ENCODE measurements around the gene UBR3.

Gene UBR3

DNA sequence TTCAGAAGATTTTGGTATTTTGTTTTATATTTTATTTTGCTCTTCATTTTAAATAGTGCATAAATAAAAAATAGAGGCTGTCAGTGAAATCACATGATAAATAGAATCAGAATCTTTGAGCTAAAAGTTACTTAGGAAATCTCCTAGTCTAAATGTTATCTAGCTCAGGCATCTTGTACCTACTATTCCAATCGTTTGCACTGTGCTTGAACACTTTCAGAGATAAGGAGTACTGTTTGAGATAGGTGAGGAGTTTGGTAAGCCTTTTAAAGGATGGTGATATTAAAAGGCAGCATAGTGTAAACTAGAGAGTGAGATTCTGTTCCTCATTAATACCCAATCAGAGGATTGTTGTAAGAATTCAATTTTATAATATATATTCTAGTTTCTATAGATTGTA, 193.5 kb downstream of the UBR3 start:
- Histone ChIP-seq H3K27ac (ENCODE audit: low read length) (no peak overlapping the region), H3K9me3 (ENCODE audit: control insufficient read depth, insufficient read depth, low read length) (no peaks in the 10 kb centered on the region; the same call in 1 of the 2 replicates), H3K36me3 (ENCODE audit: control insufficient read depth, insufficient read depth, low read length) (no peaks in the 10 kb centered on the region), H3K27me3 (ENCODE audit: control insufficient read depth, insufficient read depth, low read length) (no peaks in the 10 kb centered on the region), H3K4me1 (ENCODE audit: control insufficient read depth, insufficient read depth, low read length) (no peaks in the 10 kb centered on the region), H3K4me3 (ENCODE audit: low read length) (no peak overlapping the region)
- no CpG with 5 or more reads among the region's 1 CpG for WGBS (ENCODE audit: insufficient coverage, insufficient read length)
- DNase-seq (ENCODE audit: low read depth, low spot score): no peak

GRCh38 chr2:170022692-170023091, 195.4 kb downstream of the UBR3 start:
- H3K27ac ChIP-seq (ENCODE audit: low read length): no peak overlapping the region
- H3K36me3 ChIP-seq (ENCODE audit: control insufficient read depth, insufficient read depth, low read length): no peaks in the 10 kb centered on the region
- H3K4me3 ChIP-seq (ENCODE audit: low read length): no peak overlapping the region
- H3K9me3 ChIP-seq (ENCODE audit: control insufficient read depth, insufficient read depth, low read length): no peaks in the 10 kb centered on the region; the same call in 1 of the 2 replicates
- no peaks in the 10 kb centered on the region for H3K4me1 ChIP-seq (ENCODE audit: control insufficient read depth, insufficient read depth, low read length)
- no peaks in the 10 kb centered on the region for H3K27me3 ChIP-seq (ENCODE audit: control insufficient read depth, insufficient read depth, low read length)
- no peak for DNase-seq (ENCODE audit: low read depth, low spot score)

DNA sequence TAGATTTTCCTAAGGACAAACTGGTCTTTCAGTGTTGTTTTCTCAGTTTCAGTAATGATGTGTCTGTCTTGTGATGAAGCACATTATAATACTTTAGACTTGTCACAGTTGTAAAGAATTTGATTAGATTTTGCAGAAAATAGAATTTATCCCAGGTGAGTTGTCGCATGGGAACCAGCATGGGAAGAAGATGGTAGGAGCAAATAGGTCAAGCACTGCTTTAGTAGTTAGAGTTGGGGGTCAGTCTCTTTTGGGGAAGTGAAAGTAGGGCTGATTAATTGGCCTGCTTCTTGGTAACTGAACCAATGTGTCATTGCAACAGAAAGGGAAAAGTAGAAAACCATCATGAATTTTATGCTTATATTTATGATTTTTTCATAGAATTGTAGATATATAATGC, 197.5 kb downstream of the UBR3 start:
- Histone ChIP-seq H3K27me3 (ENCODE audit: control insufficient read depth, insufficient read depth, low read length) (no peaks in the 10 kb centered on the region), H3K4me3 (ENCODE audit: low read length) (no peak overlapping the region), H3K27ac (ENCODE audit: low read length) (no peak overlapping the region), H3K36me3 (ENCODE audit: control insufficient read depth, insufficient read depth, low read length) (no peaks in the 10 kb centered on the region), H3K4me1 (ENCODE audit: control insufficient read depth, insufficient read depth, low read length) (no peaks in the 10 kb centered on the region), H3K9me3 (ENCODE audit: control insufficient read depth, insufficient read depth, low read length) (no peaks in the 10 kb centered on the region)
- DNase-seq (ENCODE audit: low read depth, low spot score): no peak
- no CpG with 5 or more reads among the region's 1 CpG for WGBS (ENCODE audit: insufficient coverage, insufficient read length)

DNA sequence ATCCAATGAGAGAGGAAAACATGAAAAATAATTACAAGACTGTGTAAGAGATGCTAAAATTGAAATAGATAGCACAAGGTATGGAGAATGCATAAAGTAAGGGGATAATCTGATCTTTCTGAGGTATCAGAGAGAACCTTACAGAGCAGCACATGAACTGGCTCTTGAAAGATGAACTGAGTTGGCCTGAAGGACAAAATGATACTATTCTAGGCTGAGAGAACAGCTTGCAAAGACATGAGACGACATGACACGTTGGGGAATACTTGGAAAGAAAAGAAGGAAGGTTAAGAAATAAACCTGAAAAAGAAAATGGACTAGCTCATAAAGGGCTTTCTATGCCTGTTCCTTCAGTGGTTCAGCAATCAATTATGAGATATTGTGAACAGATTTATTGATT, 198.0 kb downstream of the UBR3 start:
- Histone ChIP-seq H3K4me3 (ENCODE audit: low read length) (no peak overlapping the region), H3K9me3 (ENCODE audit: control insufficient read depth, insufficient read depth, low read length) (no peaks in the 10 kb centered on the region), H3K4me1 (ENCODE audit: control insufficient read depth, insufficient read depth, low read length) (no peaks in the 10 kb centered on the region), H3K36me3 (ENCODE audit: control insufficient read depth, insufficient read depth, low read length) (no peaks in the 10 kb centered on the region), H3K27ac (ENCODE audit: low read length) (no peak overlapping the region), H3K27me3 (ENCODE audit: control insufficient read depth, insufficient read depth, low read length) (no peaks in the 10 kb centered on the region)
- no peak for DNase-seq (ENCODE audit: low read depth, low spot score)
- no CpG with 5 or more reads among the region's 2 CpGs for WGBS (ENCODE audit: insufficient coverage, insufficient read length)

DNA sequence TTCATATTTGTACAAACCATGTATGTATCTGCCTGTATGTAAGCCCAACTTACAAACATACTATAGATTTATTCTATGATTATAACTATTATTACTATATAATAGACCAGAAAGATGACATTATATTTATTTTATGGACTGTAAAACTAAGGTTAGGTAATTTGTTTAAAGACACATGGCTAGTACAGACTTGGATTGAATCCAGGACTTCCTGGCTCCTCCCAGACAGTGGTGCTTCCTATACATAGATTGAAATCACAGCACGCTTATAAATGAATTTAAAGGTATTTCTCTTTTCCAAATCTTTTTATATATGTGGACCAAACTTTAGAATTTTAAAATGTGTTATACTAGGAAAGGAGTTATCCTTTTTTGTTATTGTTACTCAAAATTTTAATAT, 199.1 kb downstream of the UBR3 start:
- Histone ChIP-seq H3K9me3 (ENCODE audit: control insufficient read depth, insufficient read depth, low read length) (no peaks in the 10 kb centered on the region), H3K27me3 (ENCODE audit: control insufficient read depth, insufficient read depth, low read length) (no peaks in the 10 kb centered on the region), H3K4me1 (ENCODE audit: control insufficient read depth, insufficient read depth, low read length) (no peaks in the 10 kb centered on the region), H3K27ac (ENCODE audit: low read length) (no peak overlapping the region), H3K4me3 (ENCODE audit: low read length) (no peak overlapping the region), H3K36me3 (ENCODE audit: control insufficient read depth, insufficient read depth, low read length) (no peaks in the 10 kb centered on the region)
- DNase-seq (ENCODE audit: low read depth, low spot score): no peak
- WGBS (ENCODE audit: insufficient coverage, insufficient read length): no CpG with 5 or more reads among the region's 1 CpG

DNA sequence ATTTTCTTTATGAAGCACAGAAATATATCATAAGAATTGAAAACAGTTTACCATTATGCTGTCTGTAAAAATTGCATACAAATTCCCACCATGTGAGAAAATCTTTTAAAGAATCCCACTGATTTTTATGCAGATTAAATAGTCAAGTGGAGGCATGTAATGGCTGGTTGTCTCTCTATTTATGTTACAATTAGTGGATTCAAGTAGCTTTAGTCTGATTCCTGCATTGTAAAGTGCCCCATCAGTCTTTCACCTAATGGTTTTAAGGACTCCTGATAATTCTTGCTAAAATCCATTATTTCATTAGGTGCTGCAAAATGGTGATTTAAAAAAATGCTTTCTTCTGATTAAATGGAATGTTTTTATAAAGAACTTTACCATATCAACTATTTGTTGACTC, 202.3 kb downstream of the UBR3 start:
- no peak for DNase-seq (ENCODE audit: low read depth, low spot score)
- Histone ChIP-seq H3K36me3 (ENCODE audit: control insufficient read depth, insufficient read depth, low read length) (no peaks in the 10 kb centered on the region), H3K9me3 (ENCODE audit: control insufficient read depth, insufficient read depth, low read length) (no peaks in the 10 kb centered on the region), H3K27ac (ENCODE audit: low read length) (no peak overlapping the region), H3K4me1 (ENCODE audit: control insufficient read depth, insufficient read depth, low read length) (no peaks in the 10 kb centered on the region), H3K4me3 (ENCODE audit: low read length) (no peak overlapping the region), H3K27me3 (ENCODE audit: control insufficient read depth, insufficient read depth, low read length) (no peaks in the 10 kb centered on the region)

- DNase-seq (ENCODE audit: low read depth, low spot score): no peak
- no peak overlapping the region for H3K27ac ChIP-seq (ENCODE audit: low read length)
- H3K4me1 ChIP-seq (ENCODE audit: control insufficient read depth, insufficient read depth, low read length): no peaks in the 10 kb centered on the region
- no peaks in the 10 kb centered on the region for H3K36me3 ChIP-seq (ENCODE audit: control insufficient read depth, insufficient read depth, low read length)
- WGBS (ENCODE audit: insufficient coverage, insufficient read length): no CpG with 5 or more reads among the region's 2 CpGs
- H3K27me3 ChIP-seq (ENCODE audit: control insufficient read depth, insufficient read depth, low read length): no peaks in the 10 kb centered on the region
- no peak overlapping the region for H3K4me3 ChIP-seq (ENCODE audit: low read length)
- H3K9me3 ChIP-seq (ENCODE audit: control insufficient read depth, insufficient read depth, low read length): no peaks in the 10 kb centered on the region
Measured at GRCh38 chr2:170030040-170030439, 202.8 kb downstream of the UBR3 start.

- no CpG with 5 or more reads among the region's 1 CpG for WGBS (ENCODE audit: insufficient coverage, insufficient read length)
Measured at GRCh38 chr2:170031288-170031687, 204.0 kb downstream of the UBR3 start.

GRCh38 chr2:170034596-170034995, 207.3 kb downstream of the UBR3 start:
- H3K4me3 ChIP-seq (ENCODE audit: low read length): no peak overlapping the region
- no peaks in the 10 kb centered on the region for H3K36me3 ChIP-seq (ENCODE audit: control insufficient read depth, insufficient read depth, low read length)
- no CpG with 5 or more reads among the region's 4 CpGs for WGBS (ENCODE audit: insufficient coverage, insufficient read length)
- H3K27me3 ChIP-seq (ENCODE audit: control insufficient read depth, insufficient read depth, low read length): no peaks in the 10 kb centered on the region
- H3K27ac ChIP-seq (ENCODE audit: low read length): no peak overlapping the region
- H3K4me1 ChIP-seq (ENCODE audit: control insufficient read depth, insufficient read depth, low read length): no peaks in the 10 kb centered on the region
- H3K9me3 ChIP-seq (ENCODE audit: control insufficient read depth, insufficient read depth, low read length): no peaks in the 10 kb centered on the region
- no peak for DNase-seq (ENCODE audit: low read depth, low spot score)

More at GRCh38 chr2:170031288-170031687, 204.0 kb downstream of the UBR3 start:
- Histone ChIP-seq H3K27me3 (ENCODE audit: control insufficient read depth, insufficient read depth, low read length) (no peaks in the 10 kb centered on the region), H3K36me3 (ENCODE audit: control insufficient read depth, insufficient read depth, low read length) (no peaks in the 10 kb centered on the region), H3K4me1 (ENCODE audit: control insufficient read depth, insufficient read depth, low read length) (no peaks in the 10 kb centered on the region), H3K9me3 (ENCODE audit: control insufficient read depth, insufficient read depth, low read length) (no peaks in the 10 kb centered on the region), H3K27ac (ENCODE audit: low read length) (no peak overlapping the region), H3K4me3 (ENCODE audit: low read length) (no peak overlapping the region)
- no peak for DNase-seq (ENCODE audit: low read depth, low spot score)

DNA sequence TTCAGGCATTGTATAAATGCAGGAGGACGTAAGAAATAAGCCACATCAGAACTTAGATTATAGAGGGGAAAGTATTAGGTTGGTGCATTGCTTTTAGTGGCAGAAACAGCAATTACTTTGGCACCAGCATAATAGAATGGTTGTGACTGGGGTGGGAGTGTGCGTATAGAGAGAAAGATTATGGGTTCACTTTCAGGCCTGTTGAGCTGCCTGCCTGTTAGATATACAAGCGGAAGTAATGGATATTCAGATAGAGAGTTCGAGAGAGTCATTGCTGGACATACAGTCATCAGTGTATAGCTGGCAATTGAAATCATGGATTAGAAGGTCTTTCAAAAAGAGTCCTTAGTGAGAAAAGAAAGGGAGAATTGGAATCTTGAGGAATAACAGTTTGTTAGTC, 211.5 kb downstream of the UBR3 start:
- Histone ChIP-seq H3K4me3 (ENCODE audit: low read length) (no peak overlapping the region), H3K4me1 (ENCODE audit: control insufficient read depth, insufficient read depth, low read length) (no peaks in the 10 kb centered on the region), H3K27ac (ENCODE audit: low read length) (no peak overlapping the region), H3K36me3 (ENCODE audit: control insufficient read depth, insufficient read depth, low read length) (no peaks in the 10 kb centered on the region), H3K9me3 (ENCODE audit: control insufficient read depth, insufficient read depth, low read length) (no peaks in the 10 kb centered on the region), H3K27me3 (ENCODE audit: control insufficient read depth, insufficient read depth, low read length) (no peaks in the 10 kb centered on the region)
- WGBS (ENCODE audit: insufficient coverage, insufficient read length): no CpG with 5 or more reads among the region's 4 CpGs
- DNase-seq (ENCODE audit: low read depth, low spot score): no peak

DNA sequence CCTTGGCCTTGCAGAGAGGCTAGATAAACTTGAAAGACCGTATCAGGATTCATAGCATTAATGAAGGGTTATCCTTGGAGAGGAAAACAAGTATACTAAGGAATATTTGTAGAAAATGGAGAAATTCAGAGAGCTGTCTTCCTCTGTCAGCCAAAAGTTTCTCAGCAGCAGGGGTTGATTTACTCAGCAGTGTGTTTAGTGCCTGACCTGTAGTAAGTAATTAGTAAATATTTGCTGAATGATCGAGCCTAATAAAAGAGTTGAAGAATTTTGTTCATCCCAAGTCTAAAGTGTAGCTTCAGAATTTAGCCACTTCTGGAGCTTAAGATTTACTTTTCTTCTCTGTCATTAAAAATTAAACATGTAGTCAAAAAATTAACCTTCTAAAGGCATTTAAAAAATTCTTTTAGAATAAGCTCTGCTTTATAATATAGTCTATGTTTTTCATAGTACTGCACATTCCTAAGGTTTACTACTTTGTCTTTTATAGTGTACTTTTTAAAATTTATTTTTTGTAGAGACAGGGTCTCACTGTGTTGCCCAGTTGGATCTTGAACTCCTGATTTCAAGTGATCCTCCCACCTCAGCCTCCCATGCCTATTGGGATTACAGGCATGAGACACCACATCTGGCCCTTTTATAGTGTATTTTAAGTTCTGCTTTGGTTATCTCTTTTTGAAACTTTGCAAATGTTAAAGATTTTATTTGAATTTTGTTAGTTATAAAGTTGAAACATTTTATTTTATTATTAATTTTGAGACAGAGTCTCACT, 212.3 kb downstream of the UBR3 start:
- Histone ChIP-seq H3K27ac (ENCODE audit: low read length) (no peak overlapping the region), H3K27me3 (ENCODE audit: control insufficient read depth, insufficient read depth, low read length) (no peaks in the 10 kb centered on the region), H3K9me3 (ENCODE audit: control insufficient read depth, insufficient read depth, low read length) (no peaks in the 10 kb centered on the region), H3K4me1 (ENCODE audit: control insufficient read depth, insufficient read depth, low read length) (no peaks in the 10 kb centered on the region), H3K36me3 (ENCODE audit: control insufficient read depth, insufficient read depth, low read length) (no peaks in the 10 kb centered on the region), H3K4me3 (ENCODE audit: low read length) (no peak overlapping the region)
- no CpG with 5 or more reads among the region's 2 CpGs for WGBS (ENCODE audit: insufficient coverage, insufficient read length)
- DNase-seq (ENCODE audit: low read depth, low spot score): no peak

Data from iPS DF 6.9 (cell line).